GM18861 (cell line): ENCODE measurements around the gene ELL.

ENCODE experiments used
- ATAC-seq: cut with Tn5 transposase; IDR thresholded peaks from one replicate; pipeline ENCODE4 v1.9.1; 2021; ENCODE audit not compliant: unreplicated experiment

ELL gene

DNA sequence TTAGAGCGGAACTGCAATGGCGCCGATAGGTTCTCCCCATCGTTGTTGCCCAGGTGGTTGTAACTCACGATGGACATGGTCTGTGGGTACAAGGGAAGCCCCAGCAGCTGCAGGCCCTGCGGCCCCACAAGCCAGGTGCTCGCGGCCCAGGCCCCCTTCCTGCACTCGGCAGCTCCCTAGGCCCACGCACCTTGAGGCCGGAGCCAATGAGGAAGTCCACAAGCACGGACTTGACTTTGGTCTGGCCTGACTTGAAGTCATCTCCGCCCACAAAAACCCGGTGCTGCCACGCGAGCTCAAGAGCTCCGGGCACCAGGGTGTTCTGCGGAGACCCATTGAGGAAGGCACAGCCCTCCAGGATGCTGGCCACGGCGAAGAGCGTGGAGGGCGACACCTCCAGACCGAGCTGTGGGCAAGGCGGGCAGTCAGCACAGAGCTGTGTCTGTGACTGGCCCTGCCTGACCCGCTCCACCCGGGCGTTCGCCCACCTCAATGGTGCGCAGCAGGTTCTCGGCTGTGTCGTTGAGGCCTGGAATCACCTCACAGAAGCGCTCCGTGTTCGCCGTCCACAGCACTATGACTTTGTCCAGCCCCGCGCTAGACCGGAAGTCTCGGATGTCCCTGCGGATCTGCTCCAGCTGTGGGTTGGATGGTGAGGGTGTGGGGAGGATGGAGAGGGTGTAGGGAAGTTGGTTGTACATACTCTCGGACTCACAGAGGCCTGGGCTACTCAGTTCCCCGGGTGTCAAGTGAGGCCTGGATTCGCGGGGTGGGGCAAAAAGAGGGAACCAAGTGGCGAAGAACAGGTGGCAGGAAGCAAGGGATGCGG is 85.8 kb downstream of the ELL start:
- no peak for ATAC-seq

- no peak for ATAC-seq
Measured at GRCh38 chr19:18435178-18435841, 86.6 kb downstream of the ELL start.

GRCh38 chr19:18434411-18435175 is 87.3 kb downstream of the ELL start:
- ATAC-seq = no peak

DNA sequence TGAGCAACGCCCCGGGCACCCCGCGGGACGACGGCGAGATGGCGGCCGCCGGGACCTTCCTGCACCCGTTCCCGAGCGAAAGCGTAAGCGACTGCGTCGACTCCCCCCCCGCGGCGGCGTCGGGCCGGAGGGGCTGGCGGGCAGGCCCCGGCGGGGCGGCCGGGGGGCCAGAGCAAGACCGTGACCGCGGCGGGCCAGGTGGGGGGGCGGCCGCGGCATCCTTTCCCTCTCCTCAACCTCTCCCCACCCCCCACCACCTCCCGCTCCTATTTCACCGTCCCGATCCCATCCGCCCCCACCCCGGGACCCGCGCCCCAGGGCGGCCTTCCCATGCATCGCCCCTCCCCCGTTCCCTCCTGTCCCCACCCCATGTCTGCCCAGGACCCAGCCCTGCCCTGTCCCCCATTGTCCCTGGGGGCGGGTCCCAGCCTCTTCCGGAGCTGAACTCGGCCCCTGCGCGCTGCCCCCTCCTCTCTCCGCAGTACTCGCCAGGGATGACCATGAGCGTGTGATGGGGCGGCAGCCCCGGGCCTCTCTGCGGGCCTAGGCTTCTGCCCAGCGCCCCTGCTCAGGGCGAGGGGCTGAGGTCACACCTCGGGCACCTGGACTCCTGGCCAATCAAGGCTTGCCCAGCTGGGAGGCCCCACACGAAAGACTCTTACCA is 88.0 kb downstream of the ELL start:
- ATAC-seq = no peak

DNA sequence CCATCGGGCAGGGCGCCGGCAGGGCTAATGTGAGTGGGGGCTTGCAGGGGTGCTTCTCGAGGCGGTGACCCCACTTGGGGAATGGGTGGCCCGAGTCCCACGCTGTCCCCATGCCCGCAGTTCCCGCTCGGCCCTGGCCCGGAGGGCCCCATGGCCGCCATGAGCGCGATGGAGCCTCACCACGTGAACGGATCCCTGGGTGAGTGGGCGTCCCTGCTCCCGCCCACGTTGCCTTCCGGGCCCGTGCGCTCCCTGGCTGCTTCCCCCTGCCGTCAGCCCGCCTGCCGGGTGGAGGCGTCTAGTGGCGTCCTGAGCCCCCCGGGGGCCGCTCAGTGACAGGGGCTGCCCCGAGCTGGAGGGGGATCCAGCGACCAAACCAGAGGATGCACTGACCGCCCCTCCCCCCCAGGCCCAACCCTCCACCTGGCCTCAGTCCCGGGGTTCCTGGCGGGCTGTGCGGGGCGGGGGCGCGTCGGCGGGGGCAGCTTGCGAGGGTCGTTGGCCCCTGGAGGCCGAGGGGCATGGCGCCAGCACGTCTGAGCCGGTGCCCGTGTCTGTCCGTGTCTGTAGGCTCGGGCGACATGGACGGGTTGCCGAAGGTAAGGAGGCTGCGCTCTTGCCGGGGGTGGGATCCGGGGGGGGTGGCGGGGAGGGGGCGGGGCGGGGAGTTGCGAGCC is 88.7 kb downstream of the ELL start:
- no peak for ATAC-seq

DNA sequence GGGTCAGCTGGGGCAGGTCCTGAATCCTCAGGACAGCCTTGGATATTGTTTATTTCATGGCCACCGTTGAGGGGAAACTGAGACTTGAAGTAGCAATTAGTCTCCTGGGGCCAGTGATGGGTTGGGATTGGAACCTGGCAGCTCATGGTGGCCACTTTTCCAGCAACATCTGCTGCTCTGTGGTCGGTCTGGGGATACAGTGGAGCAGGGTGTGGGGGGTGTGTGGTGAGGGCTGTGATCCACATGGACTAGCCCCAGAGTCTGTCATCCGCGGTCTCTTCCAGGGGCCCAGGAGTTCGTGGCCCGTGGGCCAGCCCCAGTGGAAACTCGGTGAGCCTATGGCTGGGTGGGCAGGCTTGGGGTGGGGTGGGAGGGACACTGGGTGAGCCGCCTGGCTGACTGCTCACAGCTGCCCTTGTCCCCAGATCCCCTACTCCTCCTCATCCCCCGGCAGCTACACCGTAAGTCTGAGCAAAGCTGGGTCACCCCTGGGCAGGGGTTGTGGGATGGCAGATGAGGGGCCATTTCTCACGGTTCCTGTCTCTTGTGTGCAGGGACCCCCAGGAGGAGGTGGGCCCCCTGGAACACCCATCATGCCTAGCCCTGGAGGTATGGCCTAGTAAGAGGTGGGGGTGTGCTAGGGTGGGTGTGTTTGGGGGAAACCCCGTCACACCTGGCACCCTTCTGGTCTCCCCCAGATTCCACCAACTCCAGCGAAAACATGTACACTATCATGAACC is 89.4 kb downstream of the ELL start:
- no peak for ATAC-seq

GRCh38 chr19:18431351-18432197 is 90.3 kb downstream of the ELL start:
- ATAC-seq = no peak

- no peak for ATAC-seq
Measured at GRCh38 chr19:18430417-18431144, 91.3 kb downstream of the ELL start.

DNA sequence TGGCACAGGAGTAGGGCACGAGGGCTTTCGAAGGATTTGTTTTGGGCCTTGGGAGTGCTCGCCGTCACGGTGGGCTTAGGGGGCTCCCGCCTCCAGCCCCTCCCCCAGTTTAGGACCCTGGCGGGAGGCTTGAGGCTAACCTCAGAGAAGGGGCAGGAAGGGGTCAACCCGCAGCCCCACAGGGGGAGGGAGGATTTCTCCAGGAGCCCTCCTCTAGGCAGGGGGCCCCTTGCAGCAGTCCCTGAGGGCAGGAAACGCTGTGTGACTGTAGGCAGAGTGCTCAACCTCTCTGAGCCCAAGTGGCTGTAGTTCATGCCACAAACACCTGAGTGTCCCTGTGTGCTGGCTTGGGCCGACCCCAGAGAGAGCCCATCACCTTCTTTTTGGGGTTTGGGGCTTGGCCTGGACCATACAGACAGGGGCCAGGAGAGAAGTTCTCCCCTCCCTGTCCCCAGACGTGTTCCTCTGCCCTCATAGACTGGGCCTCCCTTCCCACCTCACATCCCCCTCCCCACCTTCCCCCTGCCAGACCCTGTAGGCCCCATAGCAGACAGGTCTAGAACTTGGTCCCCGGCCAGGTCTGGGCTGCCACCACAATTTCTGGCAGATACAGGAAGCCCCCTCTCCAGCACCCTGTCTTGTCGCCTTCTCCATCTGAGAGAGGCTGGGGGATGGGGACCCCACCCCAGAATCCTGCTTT is 92.0 kb downstream of the ELL start:
- ATAC-seq = no peak

- ATAC-seq = peak; percentile 58
Measured at GRCh38 chr19:18428787-18429674, 92.8 kb downstream of the ELL start.

- ATAC-seq = no peak
Measured at GRCh38 chr19:18428173-18428786, 93.6 kb downstream of the ELL start.

DNA sequence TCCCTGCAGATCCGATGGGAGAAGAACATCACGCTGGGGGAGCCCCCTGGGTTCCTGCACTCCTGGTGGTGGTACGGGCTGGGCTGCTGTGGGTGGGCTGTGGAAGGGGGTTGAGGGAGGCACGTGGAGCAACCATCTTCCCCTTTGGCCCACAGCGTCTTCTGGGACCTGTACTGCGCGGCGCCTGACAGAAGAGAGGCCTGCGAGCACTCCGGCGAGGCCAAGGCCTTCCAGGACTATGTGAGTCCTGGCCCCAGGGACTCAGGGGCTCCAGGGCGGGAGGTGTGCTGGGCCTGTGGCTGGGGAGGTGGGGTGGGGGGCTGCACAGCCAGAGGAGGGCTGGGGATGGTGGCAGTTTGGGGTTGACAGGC is 94.1 kb downstream of the ELL start:
- no peak for ATAC-seq

- ATAC-seq = no peak
Measured at GRCh38 chr19:18427080-18427742, 94.7 kb downstream of the ELL start.

DNA sequence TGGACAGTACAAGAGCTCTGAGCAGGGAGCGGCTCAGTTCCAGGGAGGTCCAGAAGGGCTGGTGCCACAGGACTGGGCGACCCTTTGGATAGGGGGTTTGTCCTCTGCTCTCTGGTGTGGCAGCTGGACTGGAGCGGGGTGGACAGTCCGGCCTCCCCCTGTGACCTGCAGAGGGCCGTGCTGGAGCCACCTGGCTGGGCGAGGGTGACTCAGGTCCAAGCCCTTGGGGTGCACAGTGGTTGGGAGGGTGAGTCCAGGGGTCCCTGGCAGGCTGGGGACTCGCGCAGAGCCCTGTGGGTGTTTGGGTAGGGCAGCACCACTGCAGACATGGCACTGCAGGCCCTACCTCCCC is 95.5 kb downstream of the ELL start:
- ATAC-seq = no peak

DNA sequence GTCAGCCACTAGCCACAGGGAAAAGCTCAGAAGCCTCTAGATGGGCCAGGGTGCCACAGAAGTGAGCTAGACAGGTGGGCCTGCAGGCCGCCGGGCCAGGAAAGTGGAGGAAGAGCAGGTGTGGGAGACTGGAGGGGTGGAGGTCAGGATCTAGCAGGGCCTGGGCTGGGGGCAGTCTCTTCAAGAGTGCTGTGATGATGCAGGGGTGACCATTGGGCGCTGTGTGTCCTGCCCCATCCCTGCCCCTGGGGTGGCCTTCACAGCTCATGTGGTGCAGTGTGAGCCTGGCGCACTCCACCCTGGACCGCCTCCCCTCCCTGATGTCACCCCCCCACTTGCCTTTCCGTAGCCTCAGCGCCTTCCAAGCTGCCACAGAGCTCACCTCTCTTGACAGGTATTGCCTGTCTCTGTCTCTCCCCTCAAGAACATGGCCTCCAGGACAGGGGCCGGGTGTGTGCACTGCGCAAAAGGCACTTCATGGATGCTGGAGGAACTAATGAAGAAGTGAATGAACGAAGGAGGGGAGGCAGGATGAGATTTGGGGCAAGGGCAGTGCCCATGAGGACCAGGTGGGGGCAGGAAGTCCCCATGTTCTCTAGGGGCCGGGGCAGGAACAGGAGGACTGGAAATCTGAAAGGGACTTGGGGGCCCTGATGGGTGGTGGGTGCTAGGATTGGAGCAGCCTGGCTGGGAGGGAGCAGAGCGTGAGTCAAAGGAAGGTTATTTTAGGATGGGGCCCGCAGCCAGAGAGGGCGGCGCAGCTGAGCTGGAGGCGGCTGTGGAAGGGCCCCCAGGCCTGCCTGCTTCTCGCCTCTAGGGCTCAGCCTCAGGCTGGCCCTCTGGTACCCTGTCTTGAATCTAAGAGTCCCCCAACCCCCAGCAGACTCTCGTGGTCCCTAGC is 96.1 kb downstream of the ELL start:
- ATAC-seq = no peak
